GM12878 (cell line): ENCODE data around the gene KRT31. TPM values are rescaled to one million over a fixed set of nuclear protein-coding genes. Genes with fewer than 3 reads are reported as not detected.

ENCODE experiments used
- ATAC-seq: fragments of 200-7000 bp; cut with Tn5 transposase; 3 replicates; pipeline ENCODE4 v1.9.1; 2020; ENCODE audit warnings: mild to moderate bottlenecking, moderate library complexity
- BruUV-seq: library from RNA; stranded (reverse); fragments of 400-500 nt; replicated peaks from 2 replicates; lab custom pipeline; 2021; lab: Mats Ljungman, UMichigan
- CTCF ChIA-PET: fragments of 300-600 bp; sonication (Branson Sonifier 250); formaldehyde crosslinking; extraction: SDS; loops from one replicate; lab custom pipeline; 2021; ENCODE audit warnings: inconsistent platforms; lab: Yijun Ruan, JAX
- POLR2A ChIA-PET: fragments of 350-600 bp; formaldehyde crosslinking; extraction: SDS; loops from one replicate; lab custom pipeline; 2021; ENCODE audit warnings: inconsistent platforms; lab: Charles Lee
- RAD21 ChIA-PET: fragments of 300-600 bp; sonication (Branson Sonifier 250); formaldehyde crosslinking; loops from one replicate; lab custom pipeline; 2023; ENCODE audit warnings: antibody characterized with exemption; ENCODE audit not compliant: unreplicated experiment; lab: Charles Lee
- SMC1A ChIA-PET: fragments of 300-600 bp; sonication (Branson Sonifier 250); formaldehyde crosslinking; loops from one replicate; lab custom pipeline; 2023; ENCODE audit not compliant: unreplicated experiment, uncharacterized antibody; lab: Charles Lee
- DNase-seq: peaks from one replicate; pipeline ENCODE4 v3.0.0-alpha.2; 2011; ENCODE audit warnings: low read depth, low spot score
- FAIRE-seq: peaks from 3 replicates; lab custom pipeline; 2011; peaks lifted over from hg19 to GRCh38; lab: Jason Lieb, UNC
- H2AFZ ChIP-seq: 2 replicates; pipeline ENCODE4 v1.6.0; 2011; ENCODE audit warnings: low read depth, low read length, control low read depth; ENCODE audit not compliant: control insufficient read depth
- H3K27ac ChIP-seq: 2 replicates; pipeline ENCODE4 v1.5.1; 2011; ENCODE audit warnings: control low read depth; ENCODE audit not compliant: control insufficient read depth, insufficient read depth
- H3K27me3 ChIP-seq, 2 experiments: replicated peaks in 1 of 2; 2 replicates each; pipeline versions ENCODE4 v1.6.0 to v1.6.1; 2011; ENCODE audit warnings: low read length in 1 of 2; ENCODE audit not compliant: control insufficient read depth in 2 of 2, insufficient read depth in 2 of 2
- H3K36me3 ChIP-seq, 2 experiments: 2 replicates each; pipeline ENCODE4 v1.5.1; 2011; ENCODE audit warnings: low read length in 1 of 2; ENCODE audit not compliant: control insufficient read depth in 2 of 2, insufficient read depth in 2 of 2
- H3K4me1 ChIP-seq: 2 replicates; pipeline ENCODE4 v1.6.1; 2011; ENCODE audit warnings: mild to moderate bottlenecking, low read length, moderate library complexity, mixed read lengths; ENCODE audit not compliant: control insufficient read depth, insufficient read depth
- H3K4me2 ChIP-seq: 2 replicates; pipeline ENCODE4 v1.6.0; 2011; ENCODE audit warnings: control low read depth; ENCODE audit not compliant: control insufficient read depth, insufficient read depth
- H3K4me3 ChIP-seq: fragments of 200-600 bp; sonication (generic); 2 replicates; pipeline ENCODE4 v1.5.1; 2016
- H3K79me2 ChIP-seq: 2 replicates; pipeline ENCODE4 v1.6.0; 2011; ENCODE audit warnings: low read length; ENCODE audit not compliant: control insufficient read depth, insufficient read depth
- H3K9ac ChIP-seq: 2 replicates; pipeline ENCODE4 v1.8.0; 2011; ENCODE audit warnings: low read length, control low read depth, mixed read lengths; ENCODE audit not compliant: control insufficient read depth, insufficient read depth
- H3K9me3 ChIP-seq: replicated peaks from 3 replicates; pipeline ENCODE4 v1.5.1; 2011; ENCODE audit warnings: mild to moderate bottlenecking, low read length; ENCODE audit not compliant: control insufficient read depth, insufficient read depth
- H4K20me1 ChIP-seq: 2 replicates; pipeline ENCODE4 v1.6.0; 2011; ENCODE audit not compliant: control insufficient read depth, insufficient read depth
- BACH1 ChIP-seq: fragments of 450-650 bp; IDR thresholded peaks from 2 replicates; pipeline ENCODE4 v1.6.1; 2017; ENCODE audit warnings: mild to moderate bottlenecking, borderline replicate concordance
- GABPA ChIP-seq: IDR thresholded peaks from 2 replicates; pipeline ENCODE4 v1.6.1; 2014; ENCODE audit warnings: antibody characterized with exemption, low read depth, mild to moderate bottlenecking, inconsistent platforms
- IKZF1 ChIP-seq: fragments of 450-650 bp; conservative IDR thresholded peaks from 2 replicates; pipeline ENCODE4 v1.6.1; 2017; ENCODE audit warnings: antibody characterized with exemption, mild to moderate bottlenecking
- NFXL1 ChIP-seq: fragments of 450-650 bp; IDR thresholded peaks from 2 replicates; pipeline ENCODE4 v1.6.1; 2017; ENCODE audit warnings: antibody characterized with exemption, mild to moderate bottlenecking, borderline replicate concordance
- NKRF ChIP-seq: fragments of 450-650 bp; conservative IDR thresholded peaks from 2 replicates; pipeline ENCODE4 v1.6.1; 2017; ENCODE audit warnings: mild to moderate bottlenecking, moderate library complexity
- PAX5 ChIP-seq: IDR thresholded peaks from 2 replicates; pipeline ENCODE4 v1.6.1; 2011; ENCODE audit warnings: low read depth, low read length, borderline replicate concordance
- PML ChIP-seq: IDR thresholded peaks from 2 replicates; pipeline ENCODE4 v1.6.1; 2012; ENCODE audit warnings: low read length, inconsistent platforms
- RAD21 ChIP-seq: IDR thresholded peaks from 2 replicates; pipeline ENCODE4 v1.6.1; 2011; ENCODE audit warnings: mild to moderate bottlenecking, low read depth, low read length, moderate library complexity; ENCODE audit not compliant: insufficient read depth
- RAD51 ChIP-seq: fragments of 450-650 bp; IDR thresholded peaks from 2 replicates; pipeline ENCODE4 v1.6.1; 2016; ENCODE audit warnings: moderate library complexity, mild to moderate bottlenecking, inconsistent platforms
- WGBS: methylation state at CpG from one replicate; pipeline ENCODE4 v1.1.6; 2016; ENCODE audit warnings: low lambda C conversion rate; ENCODE audit not compliant: insufficient replicate concordance, insufficient coverage; ENCODE audit errors: missing lambda C conversion rate; 5-methylcytosine and 5-hydroxymethylcytosine counted together
- in situ Hi-C: fragments of 300-500 bp; cut with MboI; formaldehyde crosslinking; loops from 9 replicates; pipeline ENCODE4 v1.14.3; 2018; ENCODE audit warnings: mixed read lengths
- intact Hi-C: fragments of 100-400 bp; cut with micrococcal nuclease; formaldehyde crosslinking; loops from one replicate; pipeline ENCODE4 v1.14.2; 2022; ENCODE audit not compliant: unreplicated experiment
- polyA plus RNA-seq, 11 experiments: library from polyadenylated mRNA; depleted of rRNA in 4 of 11; unstranded in 6 of 11; stranded (reverse) in 5 of 11; fragments of >200 nt; fragmentation: Nextera tagmentation in 4 of 11; fragmentation: Illumina TruSeq in 1 of 11; extraction: Ambion mirVana in 4 of 11; extraction: Trizol in 1 of 11; gene quantifications; 1 replicate in 1 of 11; 2 replicates in 10 of 11; pipeline versions ENCODE4 v1.2.1 to v1.2.3, GENCODE V29; 2011 to 2016; ENCODE audit warnings: inconsistent platforms in 2 of 11, missing spikeins in 2 of 11, low read depth in 1 of 11
- total RNA-seq, 4 experiments: library from RNA; depleted of rRNA in 3 of 4; stranded (reverse); fragments of >200 nt in 3 of 4; fragmentation: Illumina TruSeq in 1 of 4; extraction: Trizol in 1 of 4; gene quantifications; 2 replicates each; pipeline versions ENCODE4 v1.2.1 to v1.2.3, GENCODE V29; 2013 to 2021

The KRT31 gene
- total and polyA plus RNA-seq, 10 of the 15 experiments (the other 5 are each of a cell fraction or from before 2014, with no cell fraction given): not detected

- no peak for FAIRE-seq
- ChIA-PET RAD21 (no interaction called here), POLR2A (no interaction called here), SMC1A (no interaction called here), CTCF (no interaction called here)
- ATAC-seq: no peak
- 32% methylated on average over 3 of the region's 3 CpGs for WGBS
- Histone ChIP-seq H4K20me1 (no peaks in the 10 kb centered on the region; the same call in 1 of the 2 replicates), H3K27me3 (no peaks in the 10 kb centered on the region; a peak in 1 of 4 replicates), H3K9ac (no peak overlapping the region), H3K9me3 (peaks cover 4% of the 10 kb centered on the region; the same call in 2 of the 3 replicates), H2AFZ (no peak overlapping the region), H3K4me1 (peaks cover 8% of the 10 kb centered on the region), H3K4me3 (no peak overlapping the region), H3K36me3 (no peaks in the 10 kb centered on the region; a peak in 1 of 4 replicates), H3K79me2 (no peaks in the 10 kb centered on the region), H3K4me2 (no peak overlapping the region), H3K27ac (no peak overlapping the region)
- no peak for DNase-seq
- TF ChIP-seq IKZF1 (no peak), RAD51 (no peak), NKRF (no peak), PML (no peak), PAX5 (no peak), BACH1 (no peak), NFXL1 (no peak), GABPA (no peak), RAD21 (no peak)
- intact Hi-C loops: no loop called here
- in situ Hi-C loops: no loop called here
- BruUV-seq: no TSS peak
Measured at GRCh38 chr17:41345992-41346391, 51.4 kb downstream of the KRT31 start.

Other genes with a start within 250 kb of the KRT31 start
Only the 7 nearest of the 31 such genes appear.
- gene KRTAP17-1, start 81.9 kb downstream of the KRT31 start, total RNA-seq (2014; rRNA removed): 0.17 TPM in 1 of 2 replicates, not detected in the other
- not detected in 2 replicates for gene KRTAP17-1, start 81.9 kb downstream of the KRT31 start, total RNA-seq (2014; rRNA removed; fragmentation: Illumina TruSeq; extraction: Trizol)
- not detected in 2 replicates for gene KRTAP17-1, start 81.9 kb downstream of the KRT31 start, total RNA-seq (2021)
- 4.9 and 5.7 TPM in 2 replicates for gene KRTAP17-1, start 81.9 kb downstream of the KRT31 start, polyA plus RNA-seq (2011; rRNA removed)
- gene KRTAP17-1, start 81.9 kb downstream of the KRT31 start, polyA plus RNA-seq (2014; fragmentation: Illumina TruSeq; extraction: Trizol): not detected in 2 replicates
- not detected for gene KRTAP17-1, start 81.9 kb downstream of the KRT31 start, polyA plus RNA-seq (2014; fragmentation: Nextera tagmentation; extraction: Ambion mirVana)
- not detected in 2 replicates for gene KRTAP17-1, start 81.9 kb downstream of the KRT31 start, polyA plus RNA-seq (2014; rRNA removed)
- gene KRTAP17-1, start 81.9 kb downstream of the KRT31 start, polyA plus RNA-seq (2016; fragmentation: Nextera tagmentation; extraction: Ambion mirVana): under 1 TPM in 1 of 2 experiments, not detected in 1; 0.16 TPM
- not detected in 2 replicates for gene KRT33A, start 46.8 kb downstream of the KRT31 start, total RNA-seq (2014; rRNA removed)
- gene KRT33A, start 46.8 kb downstream of the KRT31 start, total RNA-seq (2014; rRNA removed; fragmentation: Illumina TruSeq; extraction: Trizol): not detected in 2 replicates
- not detected in 2 replicates for gene KRT33A, start 46.8 kb downstream of the KRT31 start, total RNA-seq (2021)
- not detected in 2 replicates for gene KRT33A, start 46.8 kb downstream of the KRT31 start, polyA plus RNA-seq (2011; rRNA removed)
- not detected in 2 replicates for gene KRT33A, start 46.8 kb downstream of the KRT31 start, polyA plus RNA-seq (2014; fragmentation: Illumina TruSeq; extraction: Trizol)
- not detected for gene KRT33A, start 46.8 kb downstream of the KRT31 start, polyA plus RNA-seq (2014; fragmentation: Nextera tagmentation; extraction: Ambion mirVana)
- gene KRT33A, start 46.8 kb downstream of the KRT31 start, polyA plus RNA-seq (2014; rRNA removed): not detected in 2 replicates
- gene KRT33A, start 46.8 kb downstream of the KRT31 start, polyA plus RNA-seq (2016; fragmentation: Nextera tagmentation; extraction: Ambion mirVana): not detected
- gene KRT33B, start 27.8 kb downstream of the KRT31 start, total RNA-seq (2014; rRNA removed): not detected in 2 replicates
- not detected in 2 replicates for gene KRT33B, start 27.8 kb downstream of the KRT31 start, total RNA-seq (2014; rRNA removed; fragmentation: Illumina TruSeq; extraction: Trizol)
- not detected in 2 replicates for gene KRT33B, start 27.8 kb downstream of the KRT31 start, total RNA-seq (2021)
- gene KRT33B, start 27.8 kb downstream of the KRT31 start, polyA plus RNA-seq (2011; rRNA removed): not detected in 2 replicates
- not detected in 2 replicates for gene KRT33B, start 27.8 kb downstream of the KRT31 start, polyA plus RNA-seq (2014; fragmentation: Illumina TruSeq; extraction: Trizol)
- not detected for gene KRT33B, start 27.8 kb downstream of the KRT31 start, polyA plus RNA-seq (2014; fragmentation: Nextera tagmentation; extraction: Ambion mirVana)
- gene KRT33B, start 27.8 kb downstream of the KRT31 start, polyA plus RNA-seq (2014; rRNA removed): not detected in 2 replicates
- gene KRT33B, start 27.8 kb downstream of the KRT31 start, polyA plus RNA-seq (2016; fragmentation: Nextera tagmentation; extraction: Ambion mirVana): not detected
- not detected in 2 replicates for gene KRT34, start 15.3 kb downstream of the KRT31 start, total RNA-seq (2014; rRNA removed)
- not detected in 2 replicates for gene KRT34, start 15.3 kb downstream of the KRT31 start, total RNA-seq (2014; rRNA removed; fragmentation: Illumina TruSeq; extraction: Trizol)
- not detected in 2 replicates for gene KRT34, start 15.3 kb downstream of the KRT31 start, total RNA-seq (2021)
- not detected in 2 replicates for gene KRT34, start 15.3 kb downstream of the KRT31 start, polyA plus RNA-seq (2011; rRNA removed)
- gene KRT34, start 15.3 kb downstream of the KRT31 start, polyA plus RNA-seq (2014; fragmentation: Illumina TruSeq; extraction: Trizol): not detected in 2 replicates
- not detected for gene KRT34, start 15.3 kb downstream of the KRT31 start, polyA plus RNA-seq (2014; fragmentation: Nextera tagmentation; extraction: Ambion mirVana)
- 0.05 TPM in 1 of 2 replicates, not detected in the other for gene KRT34, start 15.3 kb downstream of the KRT31 start, polyA plus RNA-seq (2014; rRNA removed)
- not detected for gene KRT34, start 15.3 kb downstream of the KRT31 start, polyA plus RNA-seq (2016; fragmentation: Nextera tagmentation; extraction: Ambion mirVana)
- not detected in 2 replicates for gene KRT37, start 27.0 kb upstream of the KRT31 start, total RNA-seq (2014; rRNA removed)
- gene KRT37, start 27.0 kb upstream of the KRT31 start, total RNA-seq (2014; rRNA removed; fragmentation: Illumina TruSeq; extraction: Trizol): not detected in 2 replicates
- not detected in 2 replicates for gene KRT37, start 27.0 kb upstream of the KRT31 start, total RNA-seq (2021)
- gene KRT37, start 27.0 kb upstream of the KRT31 start, polyA plus RNA-seq (2011; rRNA removed): not detected in 2 replicates
- gene KRT37, start 27.0 kb upstream of the KRT31 start, polyA plus RNA-seq (2014; fragmentation: Illumina TruSeq; extraction: Trizol): not detected in 2 replicates
- not detected for gene KRT37, start 27.0 kb upstream of the KRT31 start, polyA plus RNA-seq (2014; fragmentation: Nextera tagmentation; extraction: Ambion mirVana)
- not detected in 2 replicates for gene KRT37, start 27.0 kb upstream of the KRT31 start, polyA plus RNA-seq (2014; rRNA removed)
- gene KRT37, start 27.0 kb upstream of the KRT31 start, polyA plus RNA-seq (2016; fragmentation: Nextera tagmentation; extraction: Ambion mirVana): not detected
- not detected in 2 replicates for gene KRT38, start 43.4 kb upstream of the KRT31 start, total RNA-seq (2014; rRNA removed)
- not detected in 2 replicates for gene KRT38, start 43.4 kb upstream of the KRT31 start, total RNA-seq (2014; rRNA removed; fragmentation: Illumina TruSeq; extraction: Trizol)
- gene KRT38, start 43.4 kb upstream of the KRT31 start, total RNA-seq (2021): not detected in 2 replicates
- gene KRT38, start 43.4 kb upstream of the KRT31 start, polyA plus RNA-seq (2011; rRNA removed): not detected in 2 replicates
- not detected in 2 replicates for gene KRT38, start 43.4 kb upstream of the KRT31 start, polyA plus RNA-seq (2014; fragmentation: Illumina TruSeq; extraction: Trizol)
- gene KRT38, start 43.4 kb upstream of the KRT31 start, polyA plus RNA-seq (2014; fragmentation: Nextera tagmentation; extraction: Ambion mirVana): not detected
- 0.04 TPM in 1 of 2 replicates, not detected in the other for gene KRT38, start 43.4 kb upstream of the KRT31 start, polyA plus RNA-seq (2014; rRNA removed)
- not detected for gene KRT38, start 43.4 kb upstream of the KRT31 start, polyA plus RNA-seq (2016; fragmentation: Nextera tagmentation; extraction: Ambion mirVana)
- gene KRT32, start 69.8 kb upstream of the KRT31 start, total RNA-seq (2014; rRNA removed): not detected in 2 replicates
- not detected in 2 replicates for gene KRT32, start 69.8 kb upstream of the KRT31 start, total RNA-seq (2014; rRNA removed; fragmentation: Illumina TruSeq; extraction: Trizol)
- gene KRT32, start 69.8 kb upstream of the KRT31 start, total RNA-seq (2021): not detected in 2 replicates
- not detected in 2 replicates for gene KRT32, start 69.8 kb upstream of the KRT31 start, polyA plus RNA-seq (2011; rRNA removed)
- not detected in 2 replicates for gene KRT32, start 69.8 kb upstream of the KRT31 start, polyA plus RNA-seq (2014; fragmentation: Illumina TruSeq; extraction: Trizol)
- gene KRT32, start 69.8 kb upstream of the KRT31 start, polyA plus RNA-seq (2014; fragmentation: Nextera tagmentation; extraction: Ambion mirVana): not detected
- gene KRT32, start 69.8 kb upstream of the KRT31 start, polyA plus RNA-seq (2014; rRNA removed): not detected in 2 replicates
- not detected for gene KRT32, start 69.8 kb upstream of the KRT31 start, polyA plus RNA-seq (2016; fragmentation: Nextera tagmentation; extraction: Ambion mirVana)